Measurements from ENCODE around the gene ELOVL1.

The ELOVL1 gene

DNA sequence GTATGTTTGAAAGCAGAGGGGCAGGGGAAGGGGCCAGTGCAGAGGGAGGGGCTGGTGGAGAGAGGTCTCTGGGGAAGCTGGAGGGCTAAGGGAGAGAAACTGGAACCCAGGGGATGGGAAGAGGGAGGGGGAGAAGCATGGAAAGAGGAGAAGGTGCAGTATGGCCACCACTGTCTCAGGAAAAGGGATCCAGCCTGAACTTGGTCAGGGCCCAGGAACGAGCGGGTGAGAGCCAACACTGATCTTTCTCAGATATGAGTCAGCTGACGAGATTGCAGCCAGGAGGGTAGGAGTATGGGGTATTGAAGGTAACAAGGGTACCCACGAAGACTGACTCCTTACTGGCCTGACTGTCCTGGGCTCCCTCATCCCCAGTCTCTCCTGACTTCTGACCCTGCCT is 49.0 kb downstream of the ELOVL1 start:
- no peak for DNase-seq (ENCODE audit: low read depth in 1 of 2, low spot score in 1 of 2)
- no peaks in the 10 kb centered on the region for H3K27me3 ChIP-seq (ENCODE audit: insufficient read depth, poor library complexity, severe bottlenecking)
- no peak overlapping the region for H3K4me3 ChIP-seq (replicated peaks; ENCODE audit: insufficient read depth, low read length)
- no peak for TF ChIP-seq REST (IDR thresholded peaks at IDR 0.05; ENCODE audit: insufficient replicate concordance, low read depth)
- no peak for TF ChIP-seq POLR2AphosphoS5 (IDR thresholded peaks at IDR 0.05; ENCODE audit: low read depth)
- no peak for TF ChIP-seq GABPA (IDR thresholded peaks at IDR 0.05; ENCODE audit: low read depth)
- no peak for TF ChIP-seq SPI1 (IDR thresholded peaks at IDR 0.05; ENCODE audit: borderline replicate concordance, low read depth)
- TF ChIP-seq CTCF (IDR thresholded peaks at IDR 0.05; ENCODE audit: insufficient read depth, low read length) = no peak
- H3K27ac ChIP-seq (replicated peaks) = no peak overlapping the region

DNA sequence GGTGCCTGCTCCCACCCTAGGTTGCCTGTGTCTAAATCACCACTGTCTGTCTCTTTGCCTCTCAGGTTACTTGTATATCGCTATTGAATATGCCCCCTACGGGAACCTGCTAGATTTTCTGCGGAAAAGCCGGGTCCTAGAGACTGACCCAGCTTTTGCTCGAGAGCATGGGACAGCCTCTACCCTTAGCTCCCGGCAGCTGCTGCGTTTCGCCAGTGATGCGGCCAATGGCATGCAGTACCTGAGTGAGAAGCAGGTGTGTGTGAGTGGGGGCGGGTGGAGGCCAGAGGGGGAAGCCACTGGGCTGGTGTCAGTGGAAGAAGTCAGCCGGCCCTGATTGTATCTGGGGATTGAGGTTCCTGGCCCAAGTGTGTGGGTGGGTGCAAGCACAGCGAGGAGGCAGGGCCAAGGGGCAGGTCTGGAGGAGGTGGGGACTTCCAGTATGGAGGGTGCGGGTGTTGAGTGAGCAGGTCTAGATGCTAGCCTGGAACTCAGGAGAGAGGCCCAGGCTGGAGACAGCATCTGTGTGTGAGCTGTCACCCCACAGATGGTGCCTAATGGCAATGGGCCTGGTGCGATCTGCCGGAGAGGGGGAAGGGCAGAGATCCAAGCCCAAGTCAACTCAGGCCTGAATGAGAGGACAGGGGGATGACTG is 49.9 kb downstream of the ELOVL1 start:
- Histone ChIP-seq H3K4me3 (replicated peaks; ENCODE audit: insufficient read depth, low read length) (no peak overlapping the region), H3K27me3 (ENCODE audit: insufficient read depth, poor library complexity, severe bottlenecking) (no peaks in the 10 kb centered on the region), H3K27ac (replicated peaks) (no peak overlapping the region)
- TF ChIP-seq REST (IDR thresholded peaks at IDR 0.05; ENCODE audit: insufficient replicate concordance, low read depth) (no peak), CTCF (IDR thresholded peaks at IDR 0.05; ENCODE audit: insufficient read depth, low read length) (no peak)
- no peak for DNase-seq (ENCODE audit: low read depth in 1 of 2, low spot score in 1 of 2)

DNA sequence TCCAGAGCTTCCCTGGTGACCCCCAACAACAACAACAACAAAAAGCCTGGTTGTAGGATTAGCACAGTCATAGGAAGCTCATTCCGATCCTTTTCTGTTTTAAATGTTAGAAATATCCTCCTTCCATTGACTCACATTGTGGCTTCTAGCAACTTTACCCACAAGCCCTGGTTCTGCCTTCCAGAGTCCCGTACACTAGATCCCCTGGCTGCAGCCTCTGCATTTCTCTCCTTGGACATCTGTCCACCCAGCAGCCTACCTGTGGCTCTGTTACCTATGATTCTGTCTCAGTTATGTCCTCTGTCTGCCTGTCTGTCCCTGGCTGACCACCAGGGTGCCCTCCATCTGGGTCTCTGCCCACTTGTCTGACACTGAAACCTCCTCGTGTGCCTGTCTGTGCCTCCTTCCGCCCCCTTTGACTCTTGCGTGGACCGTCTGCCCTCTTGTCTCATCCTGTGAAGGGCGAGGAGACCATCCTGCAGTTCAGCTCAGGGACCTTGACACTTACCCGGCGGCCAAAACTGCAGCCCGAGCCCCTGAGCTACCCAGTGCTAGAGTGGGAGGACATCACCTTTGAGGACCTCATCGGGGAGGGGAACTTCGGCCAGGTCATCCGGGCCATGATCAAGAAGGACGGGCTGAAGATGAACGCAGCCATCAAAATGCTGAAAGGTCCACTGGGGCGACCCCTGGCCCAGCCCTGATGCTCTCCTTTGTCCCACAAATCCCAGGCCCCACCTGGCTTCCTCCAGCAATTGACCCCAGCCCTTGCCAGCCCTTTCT is 50.9 kb downstream of the ELOVL1 start:
- Histone ChIP-seq H3K27me3 (ENCODE audit: insufficient read depth, poor library complexity, severe bottlenecking) (no peaks in the 10 kb centered on the region), H3K4me3 (replicated peaks; ENCODE audit: insufficient read depth, low read length) (no peak overlapping the region), H3K27ac (replicated peaks) (no peak overlapping the region)
- DNase-seq (ENCODE audit: low read depth in 1 of 2, low spot score in 1 of 2) = no peak
- TF ChIP-seq POLR2AphosphoS5 (IDR thresholded peaks at IDR 0.05; ENCODE audit: low read depth) = no peak
- no peak for TF ChIP-seq CTCF (IDR thresholded peaks at IDR 0.05; ENCODE audit: insufficient read depth, low read length)
- TF ChIP-seq REST (IDR thresholded peaks at IDR 0.05; ENCODE audit: insufficient replicate concordance, low read depth) = no peak
- no peak for TF ChIP-seq SPI1 (IDR thresholded peaks at IDR 0.05; ENCODE audit: borderline replicate concordance, low read depth)
- TF ChIP-seq GABPA (IDR thresholded peaks at IDR 0.05; ENCODE audit: low read depth) = no peak
